Loucy (cell line): ENCODE data around the gene CCDC88C.

Source experiments
- EZH2phosphoT487 ChIP-seq: fragments of 200-600 bp; IDR thresholded peaks from 2 replicates; pipeline ENCODE4 v1.6.1; 2018; ENCODE audit warnings: antibody characterized with exemption, mild to moderate bottlenecking, moderate library complexity, borderline replicate concordance
- TF ChIP-seq, protein P1 (sequence below): fragments of 200-600 bp; sonication (generic); conservative IDR thresholded peaks from 2 replicates; pipeline ENCODE4 v1.5.1; 2014; ENCODE audit warnings: mild to moderate bottlenecking, antibody characterized with exemption, low read length

DNA sequence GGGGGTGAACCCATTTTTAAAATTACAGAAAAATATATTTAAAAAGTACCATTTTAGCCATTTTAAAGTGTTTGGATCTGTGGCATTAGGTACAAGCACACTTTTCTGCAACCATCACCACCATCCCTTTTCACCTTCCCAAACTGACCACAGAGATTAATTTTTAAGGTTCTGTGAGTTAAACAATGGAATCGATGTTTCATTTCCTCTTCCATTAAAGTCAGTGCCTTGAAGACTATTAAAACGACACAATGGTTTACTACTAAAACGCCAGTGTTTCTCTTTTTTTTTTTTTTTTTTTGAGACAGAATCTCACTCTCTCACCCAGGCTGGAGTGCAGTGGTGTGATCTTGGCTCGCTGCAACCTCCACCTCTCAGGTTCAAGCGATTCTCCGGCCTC, 95.0 kb downstream of the CCDC88C start:
- TF ChIP-seq, protein P1, sequence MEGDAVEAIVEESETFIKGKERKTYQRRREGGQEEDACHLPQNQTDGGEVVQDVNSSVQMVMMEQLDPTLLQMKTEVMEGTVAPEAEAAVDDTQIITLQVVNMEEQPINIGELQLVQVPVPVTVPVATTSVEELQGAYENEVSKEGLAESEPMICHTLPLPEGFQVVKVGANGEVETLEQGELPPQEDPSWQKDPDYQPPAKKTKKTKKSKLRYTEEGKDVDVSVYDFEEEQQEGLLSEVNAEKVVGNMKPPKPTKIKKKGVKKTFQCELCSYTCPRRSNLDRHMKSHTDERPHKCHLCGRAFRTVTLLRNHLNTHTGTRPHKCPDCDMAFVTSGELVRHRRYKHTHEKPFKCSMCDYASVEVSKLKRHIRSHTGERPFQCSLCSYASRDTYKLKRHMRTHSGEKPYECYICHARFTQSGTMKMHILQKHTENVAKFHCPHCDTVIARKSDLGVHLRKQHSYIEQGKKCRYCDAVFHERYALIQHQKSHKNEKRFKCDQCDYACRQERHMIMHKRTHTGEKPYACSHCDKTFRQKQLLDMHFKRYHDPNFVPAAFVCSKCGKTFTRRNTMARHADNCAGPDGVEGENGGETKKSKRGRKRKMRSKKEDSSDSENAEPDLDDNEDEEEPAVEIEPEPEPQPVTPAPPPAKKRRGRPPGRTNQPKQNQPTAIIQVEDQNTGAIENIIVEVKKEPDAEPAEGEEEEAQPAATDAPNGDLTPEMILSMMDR = no peak
- TF ChIP-seq EZH2phosphoT487 = no peak
